Activated effector memory CD4-positive, alpha-beta T cell treated with anti-CD3 and anti-CD28 coated beads, Interleukin-2, amount 50 U/mL, for 16 hours (primary cell): Measurements from ENCODE around the gene WDFY3.

Experiments
- DNase-seq: peaks from one replicate; pipeline ENCODE4 v3.0.0-alpha.2; 2020

WDFY3 gene

GRCh38 chr4:84907145-84907544 is 59.3 kb downstream of the WDFY3 start:
- DNase-seq, result no peak

GRCh38 chr4:84905646-84906045 is 60.8 kb downstream of the WDFY3 start:
- no peak for DNase-seq

DNA sequence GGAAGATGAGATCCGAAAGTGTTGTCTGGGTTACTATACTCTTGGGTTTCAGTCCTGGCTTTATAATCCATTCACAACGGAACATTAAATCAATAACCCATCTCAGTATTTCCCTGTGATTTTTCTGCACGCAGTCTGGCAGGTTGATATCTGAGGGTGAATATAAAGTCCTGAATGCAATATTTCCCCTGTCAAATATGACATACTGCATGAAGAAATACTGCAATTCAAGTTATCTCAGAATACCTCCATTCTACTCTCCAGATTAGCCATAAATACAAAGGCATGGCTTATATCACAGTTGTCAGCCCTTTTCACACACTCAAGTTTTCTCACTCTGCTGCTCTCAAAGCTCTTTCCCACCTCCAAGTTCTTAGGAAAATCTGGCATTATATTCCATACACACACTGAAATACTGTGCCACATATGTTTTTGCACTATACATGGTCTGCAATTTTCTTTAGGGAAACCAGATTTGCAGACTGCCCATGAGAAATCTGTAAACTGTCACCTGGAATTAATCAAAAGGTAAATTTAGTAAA is 64.7 kb downstream of the WDFY3 start:
- DNase-seq, result no peak

- DNase-seq, result no peak
Observed at GRCh38 chr4:84901173-84901572, 65.3 kb downstream of the WDFY3 start.

- DNase-seq, result no peak
Observed at GRCh38 chr4:84899616-84900015, 66.9 kb downstream of the WDFY3 start.

DNA sequence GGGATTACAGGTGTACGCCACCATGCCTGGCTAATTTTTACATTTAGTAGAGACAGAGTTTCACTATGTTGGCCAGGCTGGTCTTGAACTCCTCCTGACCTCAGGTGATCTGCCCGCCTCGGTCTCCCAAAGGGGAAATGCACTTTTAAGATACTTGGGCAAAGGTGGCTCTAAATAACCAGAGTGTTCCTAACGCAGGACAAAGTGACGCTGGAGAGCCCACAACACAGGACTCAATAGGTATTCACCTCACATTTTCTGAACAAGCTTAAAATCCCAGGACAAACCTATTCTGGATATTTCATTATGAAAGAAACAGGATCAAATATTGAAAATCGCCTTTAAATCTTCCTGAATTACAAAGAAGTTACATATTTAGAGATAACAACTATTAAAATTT is 69.0 kb downstream of the WDFY3 start:
- no peak for DNase-seq

- no peak for DNase-seq
Observed at GRCh38 chr4:84895283-84895682, 71.2 kb downstream of the WDFY3 start.

DNA sequence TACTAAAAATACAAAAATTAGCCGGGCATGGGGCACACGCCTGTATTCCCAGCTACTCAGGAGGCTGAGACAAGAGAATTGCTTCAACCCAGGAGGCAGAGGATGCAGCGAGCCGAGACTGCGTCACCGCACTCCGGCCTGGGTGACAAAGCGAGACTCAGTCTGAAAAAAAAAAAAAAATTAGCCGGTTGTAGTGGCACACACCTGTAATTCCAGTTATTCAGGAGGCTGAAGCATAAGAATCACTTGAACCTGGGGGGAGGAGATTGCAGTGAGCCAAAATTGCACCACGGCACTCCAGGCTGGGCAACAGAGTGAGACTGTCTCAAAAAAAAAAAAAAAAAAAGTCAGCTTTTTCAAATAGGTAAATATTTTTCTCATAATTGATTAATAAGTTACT is 71.9 kb downstream of the WDFY3 start:
- no peak for DNase-seq

DNA sequence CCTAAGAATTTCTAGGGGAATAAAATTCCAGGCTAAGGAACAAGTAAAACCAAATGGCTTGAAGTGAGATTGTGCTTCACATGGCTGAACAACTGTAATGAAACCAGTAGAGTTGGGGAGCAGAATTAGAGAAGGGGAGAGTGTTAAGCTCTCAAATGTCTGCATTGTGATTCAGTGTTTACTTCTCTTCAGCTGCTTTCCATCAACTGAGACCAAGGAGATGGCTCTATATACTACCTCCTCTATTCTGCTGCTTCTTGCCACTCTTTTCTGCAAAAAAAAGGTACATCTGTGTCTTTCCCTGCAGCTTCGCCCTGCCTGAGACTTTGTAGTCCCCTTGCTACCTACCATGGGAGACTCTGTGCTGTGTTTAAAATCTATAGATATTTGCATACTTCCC is 73.5 kb downstream of the WDFY3 start:
- DNase-seq, result no peak

DNA sequence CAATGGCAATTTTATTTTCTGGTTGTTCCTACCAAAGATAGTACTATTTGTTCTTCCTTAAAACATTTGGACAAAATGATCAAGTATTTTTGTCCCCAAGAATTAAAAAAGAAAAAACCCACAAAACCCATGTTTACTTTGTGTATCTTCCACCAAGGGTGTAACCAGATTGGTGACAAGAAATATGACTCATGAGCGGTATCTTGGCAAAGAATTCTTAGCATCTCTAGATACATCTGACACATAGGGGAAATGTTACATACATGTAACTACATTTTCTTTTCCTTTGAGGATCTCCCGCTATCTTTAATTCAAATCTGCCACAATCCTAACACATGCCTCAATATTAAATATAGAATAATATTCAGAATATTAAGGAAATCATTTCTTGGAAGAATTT is 78.7 kb downstream of the WDFY3 start:
- no peak for DNase-seq

DNA sequence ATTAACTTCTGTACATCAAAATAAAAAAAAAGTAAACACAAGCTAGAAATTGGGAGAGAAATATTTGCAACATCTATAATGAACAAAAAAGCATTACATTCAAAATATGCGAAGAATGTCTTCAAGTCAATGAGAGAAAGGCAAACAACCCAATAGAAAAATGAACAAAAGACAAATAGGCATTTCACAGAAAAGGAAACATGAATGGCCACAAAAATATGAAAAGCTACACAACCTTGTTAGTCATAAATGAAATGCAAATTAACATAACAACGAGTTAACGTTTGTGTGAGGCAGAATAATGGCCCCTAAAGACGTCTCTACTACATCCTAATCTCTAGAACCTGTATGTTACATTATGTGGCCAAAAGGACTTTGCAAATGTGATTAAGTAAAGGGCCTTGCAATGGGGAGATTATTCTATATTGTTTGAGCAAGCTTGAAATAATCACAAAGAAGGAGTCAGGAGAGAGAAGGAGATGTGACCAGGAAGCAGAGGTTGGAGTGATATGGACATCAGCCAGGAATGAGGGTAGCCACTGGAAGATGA is 86.8 kb downstream of the WDFY3 start:
- no peak for DNase-seq

GRCh38 chr4:84878546-84878945 is 87.9 kb downstream of the WDFY3 start:
- no peak for DNase-seq

DNA sequence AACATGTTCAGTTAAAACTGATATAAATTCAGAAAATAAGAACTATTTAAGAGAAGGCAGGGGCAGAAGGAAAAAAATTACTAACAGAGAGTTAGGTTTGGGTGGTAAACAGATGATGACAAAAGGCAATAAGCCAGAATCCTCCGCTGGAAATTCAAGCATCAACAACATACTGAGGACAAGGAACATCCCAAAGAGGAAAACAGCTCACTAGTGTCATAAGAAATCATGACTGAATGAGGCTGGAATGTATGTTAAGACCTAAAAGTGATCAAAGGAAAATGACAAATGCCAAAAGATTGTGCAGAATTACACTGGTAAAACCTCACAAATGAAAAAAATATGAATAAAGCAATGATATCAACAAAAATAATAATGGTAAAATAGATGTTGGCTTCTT is 88.4 kb downstream of the WDFY3 start:
- no peak for DNase-seq

GRCh38 chr4:84877051-84877833 is 89.2 kb downstream of the WDFY3 start:
- no peak for DNase-seq

DNA sequence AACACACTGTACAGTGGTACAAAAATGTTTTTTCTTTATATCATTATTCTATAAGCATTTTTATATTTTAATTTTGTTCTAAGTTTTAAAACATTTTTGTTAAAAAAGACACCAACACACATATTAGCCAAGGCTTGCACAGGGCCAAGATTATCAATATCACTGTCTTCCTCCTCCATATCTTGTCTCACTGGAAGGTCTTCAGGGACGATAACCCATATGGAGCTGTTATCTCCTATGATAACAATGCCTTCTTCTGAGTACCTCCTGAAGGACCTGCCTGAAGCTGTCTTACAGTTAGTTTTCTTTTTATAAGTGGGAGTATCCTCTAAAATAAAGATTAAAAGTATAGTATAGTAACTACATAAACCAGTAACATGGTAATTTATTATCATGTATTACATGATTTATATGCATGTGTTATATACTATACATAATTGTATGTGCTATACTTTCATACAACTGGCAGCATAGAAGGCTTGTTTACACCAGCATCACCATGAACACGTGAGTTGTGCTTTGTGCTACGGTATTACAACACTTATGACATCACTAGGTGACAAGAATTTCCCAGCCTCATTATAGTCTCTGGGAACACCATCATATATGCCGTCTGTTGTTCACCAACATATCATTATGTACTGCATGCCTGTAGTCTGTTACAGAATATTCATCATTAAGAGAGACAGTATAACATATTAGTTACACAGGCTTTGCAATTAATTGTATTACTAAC is 90.7 kb downstream of the WDFY3 start:
- no peak for DNase-seq

DNA sequence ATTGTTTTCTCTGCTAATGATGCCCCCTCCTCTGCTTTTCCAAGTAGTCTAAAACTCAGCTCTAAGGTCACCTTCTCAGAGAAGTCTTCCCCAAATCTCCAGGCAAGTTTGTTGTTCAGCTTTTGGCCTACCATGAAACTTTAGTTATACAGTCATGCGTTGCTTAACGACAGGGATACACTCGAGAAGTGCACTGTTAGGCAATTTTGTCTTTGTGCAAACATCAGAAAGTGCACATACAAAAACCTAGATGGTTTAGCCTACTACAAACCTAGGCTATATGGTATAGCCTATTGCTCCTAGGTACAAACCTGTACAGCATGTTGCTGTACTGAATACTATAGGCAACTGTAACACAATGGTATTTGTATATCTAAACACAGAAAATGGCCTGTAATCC is 91.9 kb downstream of the WDFY3 start:
- DNase-seq, result no peak

DNA sequence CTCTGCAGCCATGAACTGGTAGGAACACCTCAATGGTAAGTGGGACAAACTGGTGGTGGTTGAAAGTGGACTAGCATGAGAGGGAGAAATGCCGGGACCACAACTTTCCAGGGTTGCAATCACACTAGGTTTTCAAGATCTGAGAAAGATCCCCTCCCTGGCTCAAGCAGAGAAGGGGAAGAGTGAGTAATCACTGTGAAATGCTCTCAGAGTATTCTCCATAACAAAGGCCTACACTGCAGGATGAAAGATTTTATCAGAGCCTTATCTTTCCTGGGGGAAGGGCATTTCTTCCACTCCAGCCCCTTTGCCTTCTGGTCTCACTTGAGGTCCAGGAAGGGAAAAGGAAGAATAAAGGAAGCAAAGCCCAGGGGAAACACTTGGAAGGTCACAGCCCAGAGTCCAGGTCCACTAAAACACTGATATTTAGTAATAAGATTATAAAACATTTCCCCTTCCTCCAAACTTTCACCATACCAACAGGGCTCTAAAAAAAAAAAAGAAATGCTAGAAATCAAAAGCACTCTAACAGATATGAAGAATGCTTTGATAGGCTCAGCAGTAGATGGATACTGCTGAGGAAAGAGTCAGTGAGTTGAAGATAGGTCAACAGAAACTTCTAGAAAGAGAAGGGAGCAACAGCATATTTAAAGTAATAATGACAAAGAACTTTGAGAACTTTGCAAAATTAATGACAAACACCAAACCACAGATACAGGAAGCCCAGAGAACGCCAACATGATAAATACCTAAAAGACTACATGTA is 95.9 kb downstream of the WDFY3 start:
- no peak for DNase-seq

- no peak for DNase-seq
Observed at GRCh38 chr4:84866295-84866694, 100.2 kb downstream of the WDFY3 start.

- no peak for DNase-seq
Observed at GRCh38 chr4:84865600-84865999, 100.9 kb downstream of the WDFY3 start.

DNA sequence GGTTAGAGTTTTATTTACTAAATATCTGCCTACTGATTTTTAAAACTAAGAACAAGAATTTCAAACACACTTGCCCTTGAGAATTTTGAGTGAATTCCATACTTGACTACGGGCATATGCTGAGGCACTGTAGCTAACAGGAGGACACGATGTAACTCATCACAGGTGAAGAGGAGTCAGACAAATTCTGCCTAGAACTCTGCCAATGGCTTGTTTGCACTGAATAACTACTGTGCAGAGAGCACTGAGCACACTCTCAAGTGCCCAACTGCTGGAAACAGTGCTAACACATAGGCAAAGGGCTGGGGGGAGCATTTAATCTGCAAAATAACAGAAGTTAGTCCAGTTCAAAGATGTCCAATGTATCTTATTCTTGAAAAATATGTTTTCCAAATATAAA is 104.4 kb downstream of the WDFY3 start:
- no peak for DNase-seq

DNA sequence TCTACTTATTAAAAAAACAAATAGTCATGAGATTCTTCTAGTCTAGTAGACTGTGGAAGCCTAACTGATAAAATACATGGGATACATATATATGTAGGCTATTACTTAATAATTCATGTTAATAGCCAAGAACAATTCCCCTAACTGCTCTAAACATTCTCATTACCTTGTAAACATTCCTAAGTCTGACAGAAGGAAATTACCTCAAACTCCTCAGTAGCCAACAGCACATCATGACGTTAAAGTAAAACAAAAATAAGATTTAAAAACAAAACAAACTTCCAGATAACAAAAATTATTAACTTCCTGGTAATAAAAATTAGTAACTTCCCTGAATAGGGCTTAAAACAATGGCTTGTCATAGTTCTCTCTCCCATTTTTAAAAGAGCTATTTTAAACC is 109.2 kb downstream of the WDFY3 start:
- no peak for DNase-seq

DNA sequence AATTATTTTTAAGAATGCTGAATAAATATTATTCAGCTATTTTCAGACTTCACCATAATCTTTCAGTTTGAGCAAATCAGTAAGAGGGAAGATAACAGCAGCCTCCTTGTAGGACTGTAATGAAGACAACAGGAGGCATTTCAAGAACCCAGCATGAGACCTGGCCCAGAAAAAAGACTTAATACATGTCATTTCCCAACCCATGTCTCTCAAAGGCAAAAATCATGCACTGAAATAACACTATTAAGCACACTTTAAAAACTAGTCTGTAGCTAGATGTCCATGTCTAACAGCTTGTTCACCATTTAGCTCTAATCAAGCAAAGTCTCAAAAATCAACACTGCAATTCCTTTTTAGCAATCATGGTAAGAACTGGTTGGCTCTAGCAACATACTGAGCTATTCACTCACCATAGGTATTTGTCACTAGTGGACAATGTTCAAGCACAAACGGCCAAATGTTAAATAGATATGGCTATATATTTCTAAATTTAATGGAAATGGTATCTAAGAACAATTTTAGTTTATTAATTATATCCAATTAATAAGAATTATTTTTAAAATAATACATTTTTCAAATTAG is 109.9 kb downstream of the WDFY3 start:
- DNase-seq, result no peak

- DNase-seq, result no peak
Observed at GRCh38 chr4:84855774-84856173, 110.7 kb downstream of the WDFY3 start.
